Keratinocyte (primary cell): ENCODE measurements around the gene MLLT1. TPM values are rescaled to one million over a fixed set of nuclear protein-coding genes. Genes with fewer than 3 reads are reported as not detected.

Experiments
- DNase-seq: peaks from one replicate; pipeline ENCODE4 v3.0.0-alpha.2; 2011; ENCODE audit warnings: low read depth, missing footprints, low spot score
- FAIRE-seq: peaks from 2 replicates; lab custom pipeline; 2011; peaks lifted over from hg19 to GRCh38; lab: Jason Lieb, UNC
- H2AFZ ChIP-seq: 2 replicates; pipeline ENCODE4 v1.6.0; 2012; ENCODE audit warnings: low read length, control low read depth, inconsistent platforms; ENCODE audit not compliant: control insufficient read depth
- H3K27ac ChIP-seq: 2 replicates; pipeline ENCODE4 v1.5.1; 2011; ENCODE audit warnings: low read length; ENCODE audit not compliant: control insufficient read depth, insufficient read depth
- H3K27me3 ChIP-seq: 3 replicates; pipeline ENCODE4 v1.6.0; 2011; ENCODE audit warnings: low read length; ENCODE audit not compliant: control insufficient read depth, insufficient read depth; ENCODE audit errors: extremely low read depth
- H3K36me3 ChIP-seq, 2 experiments: 2 replicates in 1 of 2; 3 replicates in 1 of 2; pipeline ENCODE4 v1.5.1; 2011; ENCODE audit warnings: low read length in 2 of 2, mild to moderate bottlenecking in 1 of 2; ENCODE audit not compliant: control insufficient read depth in 2 of 2, insufficient read depth in 2 of 2; ENCODE audit errors: extremely low read depth in 1 of 2
- H3K4me1 ChIP-seq: 3 replicates; pipeline ENCODE4 v1.5.1; 2011; ENCODE audit warnings: low read length; ENCODE audit not compliant: control insufficient read depth, insufficient read depth; ENCODE audit errors: extremely low read depth
- H3K4me2 ChIP-seq: 3 replicates; pipeline ENCODE4 v1.6.0; 2011; ENCODE audit warnings: low read depth, low read length; ENCODE audit not compliant: control insufficient read depth, insufficient read depth; ENCODE audit errors: extremely low read depth
- H3K4me3 ChIP-seq, 3 experiments: fragments of 200-600 bp in 1 of 3; sonication (generic) in 1 of 3; 2 replicates in 2 of 3; 3 replicates in 1 of 3; pipeline ENCODE4 v1.5.1; 2011 to 2016; ENCODE audit warnings: low read length in 3 of 3, mild to moderate bottlenecking in 3 of 3, control low read depth in 2 of 3, inconsistent platforms in 1 of 3, low read depth in 1 of 3, mixed read lengths in 1 of 3, mixed run types in 1 of 3, moderate library complexity in 1 of 3; ENCODE audit not compliant: control insufficient read depth in 2 of 3, insufficient read depth in 2 of 3; ENCODE audit errors: extremely low read depth in 1 of 3
- H3K79me2 ChIP-seq: 2 replicates; pipeline ENCODE4 v1.6.0; 2012; ENCODE audit warnings: low read length; ENCODE audit not compliant: control insufficient read depth, insufficient read depth
- H3K9ac ChIP-seq: 3 replicates; pipeline ENCODE4 v1.6.0; 2011; ENCODE audit warnings: low read length; ENCODE audit not compliant: control insufficient read depth, insufficient read depth; ENCODE audit errors: extremely low read depth
- H3K9me1 ChIP-seq: 3 replicates; pipeline ENCODE4 v1.6.0; 2011; ENCODE audit warnings: low read length; ENCODE audit not compliant: control insufficient read depth, insufficient read depth; ENCODE audit errors: extremely low read depth
- H3K9me3 ChIP-seq: 2 replicates; pipeline ENCODE4 v1.5.1; 2012; ENCODE audit warnings: low read depth, low read length; ENCODE audit not compliant: control insufficient read depth
- H4K20me1 ChIP-seq: 3 replicates; pipeline ENCODE4 v1.6.0; 2011; ENCODE audit warnings: low read length; ENCODE audit not compliant: control insufficient read depth, insufficient read depth; ENCODE audit errors: extremely low read depth
- EZH2 ChIP-seq: IDR thresholded peaks from one replicate; pipeline ENCODE4 v1.6.1; 2012; ENCODE audit warnings: inconsistent platforms, mild to moderate bottlenecking, low read length, moderate library complexity
- dilution Hi-C: fragments of 300-500 bp; cut with MboI; formaldehyde crosslinking; loops from one replicate; pipeline ENCODE4 v1.7.0; 2020; ENCODE audit warnings: low sequenced_read_pairs; ENCODE audit not compliant: extremely low pct_ligation_motif_present
- polyA plus RNA-seq, 5 experiments: library from polyadenylated mRNA; depleted of rRNA in 3 of 5; stranded (reverse) in 3 of 5; stranded (forward) in 1 of 5; unstranded in 1 of 5; fragments of >200 nt; gene quantifications; 1 replicate in 1 of 5; 2 replicates in 3 of 5; 3 replicates in 1 of 5; pipeline versions ENCODE4 v1.2.1 to v1.2.3, GENCODE V29; 2011 to 2012; ENCODE audit warnings: missing spikeins in 2 of 5, low read depth in 1 of 5, low replicate concordance in 1 of 5
- TF ChIP-seq, protein P1 (sequence below), 3 experiments: IDR thresholded peaks in 1 of 3; conservative IDR thresholded peaks in 1 of 3; optimal IDR thresholded peaks in 1 of 3; 2 replicates in 2 of 3; 3 replicates in 1 of 3; pipeline versions ENCODE3 to v1.5.1; 2011; ENCODE audit warnings: low read length in 3 of 3, mild to moderate bottlenecking in 3 of 3, moderate library complexity in 2 of 3, control low read depth in 1 of 3, inconsistent platforms in 1 of 3; ENCODE audit not compliant: insufficient read depth in 2 of 3; ENCODE audit errors: extremely low read depth in 1 of 3

The MLLT1 gene
- polyA plus RNA-seq, 1 donor (not counting 4 experiments of a cell fraction or from before 2014, with no cell fraction given) = 8.3 TPM

DNA sequence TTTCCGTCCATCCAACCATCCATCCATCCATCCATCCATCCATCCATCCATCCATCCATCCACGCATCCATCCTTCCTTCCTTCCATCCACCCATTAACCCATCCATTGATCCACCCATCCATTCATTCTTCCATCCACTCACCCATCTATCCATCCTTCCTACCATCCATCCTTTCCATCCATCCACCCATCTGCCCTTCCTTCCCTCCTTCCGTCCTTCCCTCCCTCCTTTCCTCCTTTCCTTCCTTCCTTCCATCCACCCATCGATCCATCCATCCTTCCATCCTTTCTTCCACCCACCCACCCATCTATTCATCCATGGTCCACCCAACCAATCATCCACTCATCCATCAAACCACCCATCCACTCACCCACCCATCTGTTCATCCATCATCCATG is 70.1 kb downstream of the MLLT1 start:
- dilution Hi-C loops = no loop called here

DNA sequence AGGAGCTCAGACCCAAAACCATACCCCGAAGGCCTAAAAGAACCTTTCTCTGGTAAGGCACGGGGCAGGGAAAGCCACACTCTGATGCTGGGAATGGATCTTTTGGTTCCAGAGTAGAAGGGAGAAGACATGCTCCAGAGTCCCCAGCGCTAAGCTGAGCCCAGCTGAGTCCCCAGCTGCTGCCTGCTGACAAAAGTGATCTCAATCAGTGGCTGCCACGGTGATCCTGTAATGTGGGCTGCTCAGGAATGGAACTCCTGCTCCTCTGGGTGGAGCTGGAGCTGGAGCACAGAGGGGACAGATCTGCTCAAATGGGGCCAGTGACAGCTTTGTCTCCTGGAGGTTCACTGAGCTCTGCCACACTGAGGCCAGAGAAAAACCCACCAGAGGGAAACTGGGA is 70.5 kb downstream of the MLLT1 start:
- FAIRE-seq = no peak
- no peaks in the 10 kb centered on the region for H3K79me2 ChIP-seq
- dilution Hi-C loops = no loop called here
- no peaks in the 10 kb centered on the region for H3K9me1 ChIP-seq
- H3K27ac ChIP-seq = no peak overlapping the region
- TF ChIP-seq EZH2 = no peak
- TF ChIP-seq, protein P1, sequence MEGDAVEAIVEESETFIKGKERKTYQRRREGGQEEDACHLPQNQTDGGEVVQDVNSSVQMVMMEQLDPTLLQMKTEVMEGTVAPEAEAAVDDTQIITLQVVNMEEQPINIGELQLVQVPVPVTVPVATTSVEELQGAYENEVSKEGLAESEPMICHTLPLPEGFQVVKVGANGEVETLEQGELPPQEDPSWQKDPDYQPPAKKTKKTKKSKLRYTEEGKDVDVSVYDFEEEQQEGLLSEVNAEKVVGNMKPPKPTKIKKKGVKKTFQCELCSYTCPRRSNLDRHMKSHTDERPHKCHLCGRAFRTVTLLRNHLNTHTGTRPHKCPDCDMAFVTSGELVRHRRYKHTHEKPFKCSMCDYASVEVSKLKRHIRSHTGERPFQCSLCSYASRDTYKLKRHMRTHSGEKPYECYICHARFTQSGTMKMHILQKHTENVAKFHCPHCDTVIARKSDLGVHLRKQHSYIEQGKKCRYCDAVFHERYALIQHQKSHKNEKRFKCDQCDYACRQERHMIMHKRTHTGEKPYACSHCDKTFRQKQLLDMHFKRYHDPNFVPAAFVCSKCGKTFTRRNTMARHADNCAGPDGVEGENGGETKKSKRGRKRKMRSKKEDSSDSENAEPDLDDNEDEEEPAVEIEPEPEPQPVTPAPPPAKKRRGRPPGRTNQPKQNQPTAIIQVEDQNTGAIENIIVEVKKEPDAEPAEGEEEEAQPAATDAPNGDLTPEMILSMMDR (optimal IDR thresholded peaks at IDR 0.05 in 1 of 3, IDR thresholded peaks at IDR 0.05 in 1 of 3, conservative IDR thresholded peaks at IDR 0.05 in 1 of 3; ENCODE audit: extremely low read depth in 1 of 3, insufficient read depth in 2 of 3, low read length in 3 of 3) = no peak
- H3K4me3 ChIP-seq = no peak overlapping the region
- H3K27me3 ChIP-seq = no peaks in the 10 kb centered on the region
- H4K20me1 ChIP-seq = no peaks in the 10 kb centered on the region
- H3K4me2 ChIP-seq = no peak overlapping the region
- H3K9me3 ChIP-seq = no peaks in the 10 kb centered on the region
- H3K9ac ChIP-seq = no peak overlapping the region
- no peak overlapping the region for H2AFZ ChIP-seq
- DNase-seq = no peak
- peaks cover 0 to 3% of the 10 kb centered on the region in 2 experiments for H3K36me3 ChIP-seq
- no peaks in the 10 kb centered on the region for H3K4me1 ChIP-seq

More for the DNA sequence above, 70.1 kb downstream of the MLLT1 start:
- Histone ChIP-seq H3K79me2 (no peaks in the 10 kb centered on the region), H4K20me1 (no peaks in the 10 kb centered on the region), H3K27me3 (no peaks in the 10 kb centered on the region), H3K4me1 (no peaks in the 10 kb centered on the region), H3K4me3 (no peak overlapping the region), H3K27ac (no peak overlapping the region), H3K36me3 (peaks cover 0 to 3% of the 10 kb centered on the region in 2 experiments), H3K4me2 (no peak overlapping the region), H2AFZ (no peak overlapping the region), H3K9me1 (no peaks in the 10 kb centered on the region), H3K9ac (no peak overlapping the region), H3K9me3 (no peaks in the 10 kb centered on the region)
- no peak for TF ChIP-seq EZH2
- TF ChIP-seq, protein P1 (optimal IDR thresholded peaks at IDR 0.05 in 1 of 3, IDR thresholded peaks at IDR 0.05 in 1 of 3, conservative IDR thresholded peaks at IDR 0.05 in 1 of 3; ENCODE audit: extremely low read depth in 1 of 3, insufficient read depth in 2 of 3, low read length in 3 of 3) = no peak
- DNase-seq = no peak
- no peak for FAIRE-seq
